A549 (cell line): ENCODE results near the gene SALL4.

ENCODE experiments used
- EHMT2 ChIP-seq: fragments of 200-600 bp; sonication (generic); IDR thresholded peaks from 2 replicates; pipeline ENCODE4 v1.6.1; 2016; ENCODE audit warnings: antibody characterized with exemption, low read depth, mild to moderate bottlenecking, moderate library complexity
- JUN ChIP-seq, 2 experiments: fragments of >200 bp; sonication (Bioruptor Twin); formaldehyde crosslinking; IDR thresholded peaks; 2 replicates in 1 of 2; 3 replicates in 1 of 2; pipeline ENCODE4 v1.6.1; 2016 to 2017
- NFE2L2 ChIP-seq: fragments of 150-350 bp; conservative IDR thresholded peaks from 2 replicates; pipeline ENCODE4 v1.6.1; 2014; ENCODE audit warnings: low read length
- PHF8 ChIP-seq: fragments of 200-600 bp; sonication (generic); IDR thresholded peaks from 2 replicates; pipeline ENCODE4 v1.6.1; 2016; ENCODE audit warnings: low read depth, mild to moderate bottlenecking, antibody characterized with exemption, moderate library complexity, borderline replicate concordance
- POLR2A ChIP-seq: IDR thresholded peaks from 2 replicates; pipeline ENCODE4 v1.6.1; 2012; ENCODE audit warnings: mild to moderate bottlenecking, low read length
- RAD21 ChIP-seq, 2 experiments: fragments of >200 bp in 1 of 2; sonication (Bioruptor Twin) in 1 of 2; formaldehyde crosslinking in 1 of 2; IDR thresholded peaks in 1 of 2; conservative IDR thresholded peaks in 1 of 2; 2 replicates in 1 of 2; 3 replicates in 1 of 2; pipeline ENCODE4 v1.6.1; 2012 to 2018; ENCODE audit warnings: inconsistent platforms in 1 of 2
- TFCP2L1 ChIP-seq: fragments of 250-450 bp; sonication (Bioruptor Pico); IDR thresholded peaks from 2 replicates; pipeline ENCODE4 v1.5.0; 2021; ENCODE audit warnings: mild to moderate bottlenecking
- TF ChIP-seq, protein P1 (sequence below): fragments of >200 bp; sonication (Bioruptor Twin); formaldehyde crosslinking; IDR thresholded peaks from 3 replicates; pipeline ENCODE4 v1.5.1; 2016

DNA sequence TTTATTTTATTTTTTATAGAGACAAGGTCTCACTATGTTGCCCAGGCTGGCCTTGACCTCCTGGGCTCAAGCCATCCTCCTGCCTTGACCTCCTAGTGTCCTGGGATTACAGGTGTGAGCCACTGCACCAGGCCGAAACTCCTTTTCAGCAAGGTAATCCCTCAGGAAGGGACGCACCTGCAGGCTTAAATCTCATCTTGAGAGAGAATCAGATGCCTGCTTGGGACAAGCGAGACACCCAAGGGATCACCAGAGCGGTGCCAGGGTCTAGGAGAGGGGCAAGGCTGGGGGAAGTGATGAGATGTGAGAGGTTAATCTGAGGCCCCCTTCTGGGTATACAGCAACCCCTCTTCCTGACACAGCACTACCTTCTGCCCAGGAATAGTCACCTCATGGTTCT is 30.1 kb downstream of the SALL4 start:
- TF ChIP-seq, protein P1, sequence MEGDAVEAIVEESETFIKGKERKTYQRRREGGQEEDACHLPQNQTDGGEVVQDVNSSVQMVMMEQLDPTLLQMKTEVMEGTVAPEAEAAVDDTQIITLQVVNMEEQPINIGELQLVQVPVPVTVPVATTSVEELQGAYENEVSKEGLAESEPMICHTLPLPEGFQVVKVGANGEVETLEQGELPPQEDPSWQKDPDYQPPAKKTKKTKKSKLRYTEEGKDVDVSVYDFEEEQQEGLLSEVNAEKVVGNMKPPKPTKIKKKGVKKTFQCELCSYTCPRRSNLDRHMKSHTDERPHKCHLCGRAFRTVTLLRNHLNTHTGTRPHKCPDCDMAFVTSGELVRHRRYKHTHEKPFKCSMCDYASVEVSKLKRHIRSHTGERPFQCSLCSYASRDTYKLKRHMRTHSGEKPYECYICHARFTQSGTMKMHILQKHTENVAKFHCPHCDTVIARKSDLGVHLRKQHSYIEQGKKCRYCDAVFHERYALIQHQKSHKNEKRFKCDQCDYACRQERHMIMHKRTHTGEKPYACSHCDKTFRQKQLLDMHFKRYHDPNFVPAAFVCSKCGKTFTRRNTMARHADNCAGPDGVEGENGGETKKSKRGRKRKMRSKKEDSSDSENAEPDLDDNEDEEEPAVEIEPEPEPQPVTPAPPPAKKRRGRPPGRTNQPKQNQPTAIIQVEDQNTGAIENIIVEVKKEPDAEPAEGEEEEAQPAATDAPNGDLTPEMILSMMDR: no peak
- TF ChIP-seq NFE2L2: no peak
- TF ChIP-seq TFCP2L1 (CRISPR knock-in tag): no peak
- TF ChIP-seq EHMT2: no peak
- TF ChIP-seq JUN (IDR thresholded peaks at IDR 0.05): no peak
- TF ChIP-seq POLR2A: no peak
- no peak for TF ChIP-seq PHF8
- no peak for TF ChIP-seq RAD21 (conservative IDR thresholded peaks at IDR 0.05 in 1 of 2, IDR thresholded peaks at IDR 0.05 in 1 of 2)
